Body of pancreas (tissue), 4 donors: ENCODE measurements around the gene ZNF653. TPM values are rescaled to one million over a fixed set of nuclear protein-coding genes. Genes with fewer than 3 reads are reported as not detected.

Experiments
- ATAC-seq: fragments of 150-250 bp; one replicate; pipeline ENCODE4 v1.9.1; 2016
- DNase-seq, 4 donors: peaks; one replicate each; pipeline ENCODE4 v3.0.0-alpha.2; 2019
- H3K27ac ChIP-seq, 4 donors: fragments of 200-600 bp; sonication (generic); 1 replicate in 3 of 4; 2 replicates in 1 of 4; pipeline versions ENCODE4 v1.5.1 to v1.6.1; 2016 to 2019; ENCODE audit warnings: mild to moderate bottlenecking in 1 of 4, mixed read lengths in 1 of 4, moderate library complexity in 1 of 4
- H3K27me3 ChIP-seq, 2 donors: fragments of 200-600 bp; sonication (generic); one replicate each; pipeline ENCODE4 v1.6.0; 2016; ENCODE audit warnings: mild to moderate bottlenecking in 1 of 2
- H3K36me3 ChIP-seq, 2 donors: fragments of 200-600 bp; sonication (generic); replicated peaks in 1 of 2; 2 replicates each; pipeline ENCODE4 v1.5.1; 2016; ENCODE audit warnings: low read depth in 2 of 2; ENCODE audit not compliant: insufficient read depth in 1 of 2
- H3K4me1 ChIP-seq: fragments of 200-600 bp; sonication (generic); one replicate; pipeline ENCODE4 v1.6.0; 2016
- H3K4me3 ChIP-seq, 2 donors: fragments of 200-600 bp; sonication (generic); 1 replicate in 1 of 2; 2 replicates in 1 of 2; pipeline ENCODE4 v1.5.1; 2016 to 2019
- H3K9me3 ChIP-seq, 3 donors: fragments of 200-600 bp; sonication (generic); 1 replicate in 2 of 3; 2 replicates in 1 of 3; pipeline ENCODE4 v1.5.1; 2016
- CTCF ChIP-seq, 7 experiments: fragments of 450-650 bp in 4 of 7; fragments of 200-600 bp in 3 of 7; sonication (generic) in 3 of 7; IDR thresholded peaks; one replicate each; pipeline ENCODE4 v1.5.1; 2016 to 2019; ENCODE audit warnings: antibody characterized with exemption in 7 of 7
- POLR2A ChIP-seq, 3 donors: fragments of 450-650 bp; IDR thresholded peaks; one replicate each; pipeline ENCODE4 v1.6.1; 2016; ENCODE audit warnings: antibody characterized with exemption in 3 of 3, mild to moderate bottlenecking in 2 of 3
- WGBS, 2 donors: methylation state at CpG; one replicate each; pipeline ENCODE4 v1.1.5; 2017; 5-methylcytosine and 5-hydroxymethylcytosine counted together
- intact Hi-C: fragments of 100-400 bp; cut with DNase I; formaldehyde crosslinking; loops from one replicate; pipeline ENCODE4 v1.15.1; 2023
- total RNA-seq, 2 donors: library from RNA; depleted of rRNA; stranded (reverse); fragments of >200 nt; gene quantifications; one replicate each; pipeline ENCODE4 v1.1.0, GENCODE V29; 2016

ZNF653 gene
- total RNA-seq, 2 donors from 2014 or later = 9.6 to 22.1 TPM

GRCh38 chr19:11528551-11529341 is 23.1 kb upstream of the ZNF653 start, which contains the start of gene ECSIT:
Gene ECSIT (minus strand): TSS chr19:11529134. CDS start chr19:11519170, 9,964 bp downstream.
- peak within 1 kb of the TSS; percentile 81 to 95 (median 88) for H3K27ac ChIP-seq
- ATAC-seq = peak; percentile 100
- no peaks in the 10 kb centered on the region for H3K27me3 ChIP-seq
- DNase-seq = peak; percentile 99
- H3K9me3 ChIP-seq = no peaks in the 10 kb centered on the region
- H3K36me3 ChIP-seq = no peaks in the 10 kb centered on the region
- 0 to 1% methylated on average over 14 to 47 of the region's 47 CpGs for WGBS, 2 donors
- intact Hi-C loops = no loop called here
- H3K4me1 ChIP-seq = peaks cover 21% of the 10 kb centered on the region
- peak within 1 kb of the TSS; percentile 39 to 79 for H3K4me3 ChIP-seq
- peak; percentile 48 to 76 (median 65) for TF ChIP-seq POLR2A (IDR thresholded peaks at IDR 0.05)
- TF ChIP-seq CTCF (IDR thresholded peaks at IDR 0.05) = no peak

GRCh38 chr19:11519138-11519537 is 13.5 kb upstream of the ZNF653 start:
- DNase-seq (no peak), ATAC-seq (no peak)
- no peak for TF ChIP-seq CTCF (IDR thresholded peaks at IDR 0.05)
- no peak for TF ChIP-seq POLR2A (IDR thresholded peaks at IDR 0.05)
- H3K4me3 ChIP-seq = no peak overlapping the region
- H3K27me3 ChIP-seq = no peaks in the 10 kb centered on the region
- no peaks in the 10 kb centered on the region for H3K4me1 ChIP-seq
- no peak overlapping the region for H3K27ac ChIP-seq
- H3K36me3 ChIP-seq = peaks cover 0 to 3% of the 10 kb centered on the region in 2 donors
- no peaks in the 10 kb centered on the region for H3K9me3 ChIP-seq
- intact Hi-C loops = no loop called here
- 93% methylated on average over 8 of the region's 9 CpGs; no CpG with 5 or more reads in 1 of the 2 donors for WGBS, 2 donors

- Histone ChIP-seq H3K36me3 (peaks cover 0 to 6% of the 10 kb centered on the region in 2 donors), H3K27me3 (no peaks in the 10 kb centered on the region), H3K9me3 (no peaks in the 10 kb centered on the region), H3K27ac (no peak overlapping the region), H3K4me1 (no peaks in the 10 kb centered on the region), H3K4me3 (no peak overlapping the region)
- intact Hi-C loops = no loop called here
- no peak for DNase-seq
- 95 to 100% methylated on average over 9 to 20 of the region's 20 CpGs for WGBS, 2 donors
- no peak for TF ChIP-seq CTCF (IDR thresholded peaks at IDR 0.05)
- TF ChIP-seq POLR2A (IDR thresholded peaks at IDR 0.05) = no peak
- ATAC-seq = no peak
Measured at GRCh38 chr19:11513946-11514345, 8.3 kb upstream of the ZNF653 start.

GRCh38 chr19:11510444-11510843 is 4.8 kb upstream of the ZNF653 start:
- Histone ChIP-seq H3K9me3 (no peaks in the 10 kb centered on the region), H3K27ac (no peak overlapping the region), H3K4me3 (no peak overlapping the region), H3K27me3 (no peaks in the 10 kb centered on the region), H3K4me1 (peaks cover 7% of the 10 kb centered on the region), H3K36me3 (peaks cover 0 to 3% of the 10 kb centered on the region in 2 donors)
- 95 to 96% methylated on average over 8 of the region's 8 CpGs for WGBS, 2 donors
- TF ChIP-seq CTCF (IDR thresholded peaks at IDR 0.05) = no peak
- TF ChIP-seq POLR2A (IDR thresholded peaks at IDR 0.05) = no peak
- no peak for DNase-seq
- intact Hi-C loops = no loop called here
- ATAC-seq = no peak
